Endothelial cell (in vitro differentiated cells): ENCODE data around the gene UNC79. TPM values are rescaled to one million over a fixed set of nuclear protein-coding genes. Genes with fewer than 3 reads are reported as not detected.

ENCODE experiments used
- DNase-seq: peaks from one replicate; pipeline ENCODE4 v3.0.0; 2021; ENCODE audit warnings: low spot score
- H3K27ac Mint-ChIP-seq: one replicate; pipeline ENCODE4 v1.8.0; 2021; ENCODE audit warnings: mixed read lengths, inconsistent platforms; ENCODE audit not compliant: unreplicated experiment
- H3K27me3 Mint-ChIP-seq: one replicate; pipeline ENCODE4 v1.8.0; 2021; ENCODE audit warnings: mild to moderate bottlenecking, moderate library complexity, mixed read lengths, inconsistent platforms; ENCODE audit not compliant: unreplicated experiment
- H3K36me3 Mint-ChIP-seq: one replicate; pipeline ENCODE4 v1.8.0; 2021; ENCODE audit warnings: mild to moderate bottlenecking, low read depth, mixed read lengths, inconsistent platforms; ENCODE audit not compliant: unreplicated experiment
- H3K4me1 Mint-ChIP-seq: one replicate; pipeline ENCODE4 v1.8.0; 2021; ENCODE audit warnings: mild to moderate bottlenecking, mixed read lengths, inconsistent platforms; ENCODE audit not compliant: unreplicated experiment
- H3K4me3 Mint-ChIP-seq: one replicate; pipeline ENCODE4 v1.8.0; 2021; ENCODE audit warnings: mild to moderate bottlenecking, mixed read lengths, inconsistent platforms; ENCODE audit not compliant: unreplicated experiment
- H3K9me3 Mint-ChIP-seq: one replicate; pipeline ENCODE4 v1.8.0; 2021; ENCODE audit warnings: mixed read lengths, inconsistent platforms; ENCODE audit not compliant: unreplicated experiment
- CTCF ChIP-seq: fragments of 200-600 bp; sonication (generic); IDR thresholded peaks from one replicate; pipeline ENCODE4 v1.5.0; 2021; ENCODE audit warnings: antibody characterized with exemption; ENCODE audit not compliant: unreplicated experiment
- total RNA-seq: library from RNA; stranded (reverse); fragmentation: NEBNext Ultra II Directional; extraction: Animal tissue kit (Norgen Biotek cat#: 25700); gene quantifications from one replicate; pipeline ENCODE4 v1.2.1, GENCODE V29; 2021; ENCODE audit not compliant: unreplicated experiment

Gene UNC79
- total RNA-seq, 1 donor from 2014 or later, result 0.69 TPM

GRCh38 chr14:93655078-93655750 is 224.5 kb downstream of the UNC79 start:
- no peaks in the 10 kb centered on the region for H3K27me3 Mint-ChIP-seq
- TF ChIP-seq CTCF, result peak; percentile 72
- no peak overlapping the region for H3K27ac Mint-ChIP-seq
- H3K4me1 Mint-ChIP-seq, result no peaks in the 10 kb centered on the region
- peak; percentile 52 for DNase-seq
- H3K9me3 Mint-ChIP-seq, result peaks cover 4% of the 10 kb centered on the region
- H3K4me3 Mint-ChIP-seq, result no peak overlapping the region
- H3K36me3 Mint-ChIP-seq, result no peaks in the 10 kb centered on the region

- no peaks in the 10 kb centered on the region for H3K4me1 Mint-ChIP-seq
- H3K36me3 Mint-ChIP-seq, result no peaks in the 10 kb centered on the region
- no peak for TF ChIP-seq CTCF
- H3K4me3 Mint-ChIP-seq, result no peak overlapping the region
- no peaks in the 10 kb centered on the region for H3K27me3 Mint-ChIP-seq
- no peak overlapping the region for H3K27ac Mint-ChIP-seq
- DNase-seq, result no peak
- peaks cover 4% of the 10 kb centered on the region for H3K9me3 Mint-ChIP-seq
These were observed 227.1 kb downstream of the UNC79 start for GRCh38 chr14:93657875-93658274.

GRCh38 chr14:93663317-93663716 is 232.6 kb downstream of the UNC79 start:
- Mint-ChIP-seq H3K4me1 (no peaks in the 10 kb centered on the region), H3K27ac (no peak overlapping the region), H3K9me3 (peaks cover 7% of the 10 kb centered on the region), H3K4me3 (no peak overlapping the region), H3K27me3 (no peaks in the 10 kb centered on the region), H3K36me3 (no peaks in the 10 kb centered on the region)
- DNase-seq, result no peak
- TF ChIP-seq CTCF, result no peak

- no peak for TF ChIP-seq CTCF
- DNase-seq, result no peak
- Mint-ChIP-seq H3K27ac (no peak overlapping the region), H3K27me3 (peaks cover 1% of the 10 kb centered on the region), H3K4me3 (no peak overlapping the region), H3K36me3 (no peaks in the 10 kb centered on the region), H3K4me1 (no peaks in the 10 kb centered on the region), H3K9me3 (peaks cover 5% of the 10 kb centered on the region)
These were observed 234.4 kb downstream of the UNC79 start for GRCh38 chr14:93665169-93665568.

GRCh38 chr14:93669632-93670031 is 238.9 kb downstream of the UNC79 start:
- TF ChIP-seq CTCF, result no peak
- H3K36me3 Mint-ChIP-seq, result no peaks in the 10 kb centered on the region
- no peaks in the 10 kb centered on the region for H3K4me1 Mint-ChIP-seq
- no peak overlapping the region for H3K27ac Mint-ChIP-seq
- no peak overlapping the region for H3K4me3 Mint-ChIP-seq
- peaks cover 5% of the 10 kb centered on the region for H3K9me3 Mint-ChIP-seq
- no peak for DNase-seq
- H3K27me3 Mint-ChIP-seq, result peaks cover 1% of the 10 kb centered on the region
